Subcutaneous abdominal adipose tissue (tissue), 5 donors: ENCODE data around the gene LRFN3.
"Not testable (repeated sequence)": the region's sequence is repeated elsewhere in the genome, so short reads cannot be mapped to it uniquely, and the experiment has no call there.

Experiments used
- H3K27ac ChIP-seq: one replicate; pipeline ENCODE4 v1.7.0; 2013; ENCODE audit warnings: low read depth, mild to moderate bottlenecking, inconsistent platforms, low read length, moderate library complexity
- H3K27me3 ChIP-seq, 5 donors: one replicate each; pipeline ENCODE4 v1.7.0; 2013; ENCODE audit warnings: low read length in 5 of 5, inconsistent platforms in 1 of 5; ENCODE audit not compliant: control insufficient read depth in 5 of 5, insufficient read depth in 4 of 5
- H3K36me3 ChIP-seq, 5 donors: one replicate each; pipeline ENCODE4 v1.7.0; 2013; ENCODE audit warnings: low read length in 5 of 5; ENCODE audit not compliant: control insufficient read depth in 5 of 5, insufficient read depth in 5 of 5
- H3K4me1 ChIP-seq, 5 donors: one replicate each; pipeline ENCODE4 v1.7.0; 2013; ENCODE audit warnings: low read length in 5 of 5, mild to moderate bottlenecking in 3 of 5, moderate library complexity in 1 of 5; ENCODE audit not compliant: control insufficient read depth in 5 of 5, insufficient read depth in 5 of 5
- H3K4me3 ChIP-seq, 5 donors: one replicate each; pipeline ENCODE4 v1.7.0; 2013; ENCODE audit warnings: low read length in 5 of 5, low read depth in 1 of 5
- H3K9ac ChIP-seq, 5 donors: one replicate each; pipeline ENCODE4 v1.7.0; 2013; ENCODE audit warnings: low read length in 5 of 5, mild to moderate bottlenecking in 4 of 5, moderate library complexity in 3 of 5
- H3K9me3 ChIP-seq, 5 donors: one replicate each; pipeline ENCODE4 v1.7.0; 2013; ENCODE audit warnings: low read length in 5 of 5; ENCODE audit not compliant: control insufficient read depth in 5 of 5
- donor health status: healthy.
- donor health status: healthy.
- donor health status: healthy.
- donor health status: healthy.
- donor health status: healthy.

The LRFN3 gene

GRCh38 chr19:35945121-35945790 is 9.1 kb downstream of the LRFN3 start:
- Histone ChIP-seq H3K9ac (no peak overlapping the region), H3K27ac (no peak overlapping the region)

GRCh38 chr19:35946203-35946602 is 10.0 kb downstream of the LRFN3 start:
- no peaks in the 10 kb centered on the region for H3K9me3 ChIP-seq
- no peak overlapping the region for H3K27ac ChIP-seq
- peaks cover 0 to 20% (median 0%) of the 10 kb centered on the region in 5 donors for H3K4me1 ChIP-seq
- no peaks in the 10 kb centered on the region for H3K27me3 ChIP-seq
- H3K36me3 ChIP-seq: peaks cover 0 to 20% (median 9%) of the 10 kb centered on the region in 5 donors
- H3K4me3 ChIP-seq: no peak overlapping the region
- no peak overlapping the region for H3K9ac ChIP-seq

More at GRCh38 chr19:35945121-35945790, 9.1 kb downstream of the LRFN3 start:
- H3K4me3 ChIP-seq: no peak overlapping the region
- peaks cover 0 to 28% (median 4%) of the 10 kb centered on the region in 5 donors for H3K4me1 ChIP-seq
- no peaks in the 10 kb centered on the region for H3K9me3 ChIP-seq
- no peaks in the 10 kb centered on the region for H3K27me3 ChIP-seq
- H3K36me3 ChIP-seq: peaks cover 0 to 23% (median 14%) of the 10 kb centered on the region in 5 donors

- Histone ChIP-seq H3K27me3 (peaks cover 0 to 3% (median 2%) of the 10 kb centered on the region in 5 donors), H3K36me3 (peaks cover 0 to 13% (median 6%) of the 10 kb centered on the region in 5 donors), H3K27ac (no peak overlapping the region), H3K9ac (no peak overlapping the region), H3K9me3 (no peaks in the 10 kb centered on the region), H3K4me1 (peaks cover 0 to 15% (median 2%) of the 10 kb centered on the region in 5 donors), H3K4me3 (no peak overlapping the region)
Observed at GRCh38 chr19:35949131-35949530, 13.0 kb downstream of the LRFN3 start.

- Histone ChIP-seq H3K9ac (no peak overlapping the region), H3K9me3 (peaks cover 0 to 6% (median 0%) of the 10 kb centered on the region in 5 donors), H3K4me1 (peaks cover 0 to 26% (median 12%) of the 10 kb centered on the region in 5 donors), H3K27me3 (peaks cover 7 to 31% (median 28%) of the 10 kb centered on the region in 5 donors), H3K4me3 (no peak overlapping the region), H3K36me3 (no peaks in the 10 kb centered on the region), H3K27ac (no peak overlapping the region)
Observed at GRCh38 chr19:35955881-35956634, 19.9 kb downstream of the LRFN3 start.

GRCh38 chr19:35957411-35957810 is 21.2 kb downstream of the LRFN3 start:
- H3K9me3 ChIP-seq, H3K27ac ChIP-seq: not testable (repeated sequence)
- peaks cover 7 to 33% (median 28%) of the 10 kb centered on the region in 5 donors for H3K27me3 ChIP-seq

GRCh38 chr19:35958660-35959039 is 22.5 kb downstream of the LRFN3 start:
- Histone ChIP-seq H3K4me1 (peaks cover 0 to 14% (median 11%) of the 10 kb centered on the region in 5 donors), H3K27ac (no peak overlapping the region), H3K9ac (no peak overlapping the region), H3K4me3 (peak overlapping the region in 2 of 5 donors; percentile 29 to 56), H3K9me3 (peaks cover 0 to 6% (median 0%) of the 10 kb centered on the region in 5 donors), H3K36me3 (no peaks in the 10 kb centered on the region), H3K27me3 (peaks cover 7 to 34% (median 25%) of the 10 kb centered on the region in 5 donors)

More at GRCh38 chr19:35957411-35957810, 21.2 kb downstream of the LRFN3 start:
- not testable (repeated sequence) for H3K9ac ChIP-seq, H3K36me3 ChIP-seq, H3K4me3 ChIP-seq
- H3K4me1 ChIP-seq: peaks cover 0 to 26% (median 12%) of the 10 kb centered on the region in 5 donors

GRCh38 chr19:35959040-35959967 is 23.1 kb downstream of the LRFN3 start:
- no peak overlapping the region for H3K9ac ChIP-seq
- no peaks in the 10 kb centered on the region for H3K36me3 ChIP-seq
- H3K27ac ChIP-seq: no peak overlapping the region
- peaks cover 0 to 13% (median 10%) of the 10 kb centered on the region in 5 donors for H3K4me1 ChIP-seq
- peaks cover 7 to 34% (median 25%) of the 10 kb centered on the region in 5 donors for H3K27me3 ChIP-seq
- peak overlapping the region in 3 of 5 donors; percentile 6 to 56 (median 29) for H3K4me3 ChIP-seq
- H3K9me3 ChIP-seq: peaks cover 0 to 6% (median 0%) of the 10 kb centered on the region in 5 donors

- no peak overlapping the region for H3K4me3 ChIP-seq
- H3K9ac ChIP-seq: no peak overlapping the region
- H3K27ac ChIP-seq: no peak overlapping the region
- peaks cover 0 to 6% (median 0%) of the 10 kb centered on the region in 5 donors for H3K9me3 ChIP-seq
- H3K4me1 ChIP-seq: peaks cover 0 to 13% (median 10%) of the 10 kb centered on the region in 5 donors
- no peaks in the 10 kb centered on the region for H3K36me3 ChIP-seq
- peaks cover 7 to 34% (median 25%) of the 10 kb centered on the region in 5 donors for H3K27me3 ChIP-seq
Observed at GRCh38 chr19:35959968-35960320, 23.8 kb downstream of the LRFN3 start.

GRCh38 chr19:35960432-35960972 is 24.3 kb downstream of the LRFN3 start:
- peaks cover 0 to 13% (median 10%) of the 10 kb centered on the region in 5 donors for H3K4me1 ChIP-seq
- no peaks in the 10 kb centered on the region for H3K36me3 ChIP-seq
- no peak overlapping the region for H3K4me3 ChIP-seq
- peaks cover 0 to 6% (median 0%) of the 10 kb centered on the region in 5 donors for H3K9me3 ChIP-seq
- no peak overlapping the region for H3K9ac ChIP-seq
- H3K27ac ChIP-seq: no peak overlapping the region
- peaks cover 7 to 34% (median 25%) of the 10 kb centered on the region in 5 donors for H3K27me3 ChIP-seq
